Naive thymus-derived CD4-positive, alpha-beta T cell (primary cell): ENCODE results near the gene KCNMB2. TPM values are rescaled to one million over a fixed set of nuclear protein-coding genes. Genes with fewer than 3 reads are reported as not detected.

Experiments
- ATAC-seq: fragments of 150-1000 bp; cut with Tn5 transposase; 2 replicates; pipeline ENCODE4 v1.10.0; 2021; ENCODE audit warnings: mild to moderate bottlenecking, moderate library complexity
- CTCF ChIA-PET: fragments of 350-600 bp; sonication (Branson Sonifier 250); formaldehyde crosslinking; loops from one replicate; lab custom pipeline; 2021; ENCODE audit warnings: antibody characterized with exemption; lab: Charles Lee
- POLR2A ChIA-PET: fragments of 350-600 bp; sonication (Branson Sonifier 250); formaldehyde crosslinking; loops from one replicate; lab custom pipeline; 2021; ENCODE audit warnings: antibody characterized with exemption, inconsistent platforms; lab: Charles Lee
- DNase-seq, 9 donors: peaks; one replicate each; pipeline versions ENCODE4 v3.0.0 to v3.0.0-alpha.2; 2020 to 2022; ENCODE audit warnings: mixed read lengths in 1 of 9
- H3K27ac ChIP-seq: one replicate; pipeline ENCODE4 v1.7.0; 2013; ENCODE audit warnings: mild to moderate bottlenecking, low read depth, low read length, moderate library complexity
- H3K27me3 ChIP-seq, 2 donors: one replicate each; pipeline ENCODE4 v1.7.0; 2013; ENCODE audit warnings: low read length in 2 of 2, mild to moderate bottlenecking in 2 of 2, moderate library complexity in 2 of 2; ENCODE audit not compliant: control insufficient read depth in 2 of 2, insufficient read depth in 2 of 2
- H3K36me3 ChIP-seq, 3 experiments: 1 replicate in 2 of 3; 2 replicates in 1 of 3; pipeline ENCODE4 v1.7.0; 2013; ENCODE audit warnings: low read length in 3 of 3, mild to moderate bottlenecking in 3 of 3, moderate library complexity in 1 of 3; ENCODE audit not compliant: insufficient read depth in 3 of 3, control insufficient read depth in 2 of 3
- H3K4me1 ChIP-seq, 2 donors: one replicate each; pipeline ENCODE4 v1.7.0; 2013; ENCODE audit warnings: low read length in 2 of 2, mild to moderate bottlenecking in 2 of 2, moderate library complexity in 1 of 2; ENCODE audit not compliant: control insufficient read depth in 2 of 2, insufficient read depth in 2 of 2
- H3K4me3 ChIP-seq: 2 replicates; pipeline ENCODE4 v1.7.0; 2013; ENCODE audit warnings: mild to moderate bottlenecking, low read length
- H3K9me3 ChIP-seq, 3 experiments: 1 replicate in 2 of 3; 2 replicates in 1 of 3; pipeline ENCODE4 v1.7.0; 2013; ENCODE audit warnings: low read length in 3 of 3; ENCODE audit not compliant: control insufficient read depth in 2 of 3
- H3K27ac Mint-ChIP-seq, 9 donors: one replicate each; pipeline ENCODE4 v1.8.0; 2020 to 2022; ENCODE audit warnings: mixed read lengths in 9 of 9, mild to moderate bottlenecking in 8 of 9, moderate library complexity in 5 of 9, inconsistent platforms in 2 of 9
- H3K27me3 Mint-ChIP-seq, 5 donors: one replicate each; pipeline ENCODE4 v1.8.0; 2021 to 2022; ENCODE audit warnings: mixed read lengths in 5 of 5, mild to moderate bottlenecking in 1 of 5
- H3K36me3 Mint-ChIP-seq, 5 donors: one replicate each; pipeline ENCODE4 v1.8.0; 2020 to 2022; ENCODE audit warnings: mixed read lengths in 5 of 5, mild to moderate bottlenecking in 3 of 5, inconsistent platforms in 1 of 5
- H3K4me1 Mint-ChIP-seq, 7 donors: one replicate each; pipeline ENCODE4 v1.8.0; 2020 to 2022; ENCODE audit warnings: mixed read lengths in 7 of 7, mild to moderate bottlenecking in 3 of 7, inconsistent platforms in 1 of 7
- H3K4me3 Mint-ChIP-seq, 10 donors: one replicate each; pipeline ENCODE4 v1.8.0; 2020 to 2022; ENCODE audit warnings: mild to moderate bottlenecking in 10 of 10, mixed read lengths in 10 of 10, moderate library complexity in 6 of 10, inconsistent platforms in 2 of 10
- H3K9me3 Mint-ChIP-seq, 11 donors: one replicate each; pipeline ENCODE4 v1.8.0; 2020 to 2022; ENCODE audit warnings: mixed read lengths in 11 of 11, mild to moderate bottlenecking in 4 of 11, inconsistent platforms in 1 of 11, moderate library complexity in 1 of 11
- intact Hi-C, 2 donors: fragments of 100-400 bp; cut with micrococcal nuclease; formaldehyde crosslinking; loops; one replicate each; pipeline ENCODE4 v1.15.1; 2023
- polyA plus RNA-seq, 2 donors: library from polyadenylated mRNA; unstranded; fragments of 300-500 nt; fragmentation: Illumina TruSeq; gene quantifications; one replicate each; pipeline ENCODE4 v1.2.3, GENCODE V29; 2021
- total RNA-seq, 6 experiments: library from RNA in 5 of 6; stranded (reverse) in 5 of 6; gene quantifications; 1 replicate in 5 of 6; 2 replicates in 1 of 6; pipeline ENCODE4 v1.2.3 and lab custom pipeline; 2021 to 2026

The KCNMB2 gene
- total and polyA plus RNA-seq, 7 experiments from 2014 or later, result not detected

GRCh38 chr3:178750639-178751300, 214.5 kb downstream of the KCNMB2 start:
- H3K36me3 Mint-ChIP-seq, result peaks cover 0 to 7% (median 0%) of the 10 kb centered on the region in 5 donors
- Histone ChIP-seq H3K27me3 (no peaks in the 10 kb centered on the region), H3K4me1 (no peaks in the 10 kb centered on the region), H3K4me3 (no peak overlapping the region), H3K36me3 (no peaks in the 10 kb centered on the region), H3K9me3 (no peaks in the 10 kb centered on the region), H3K27ac (no peak overlapping the region)
- peaks cover 0 to 5% (median 0%) of the 10 kb centered on the region in 5 donors for H3K27me3 Mint-ChIP-seq
- H3K9me3 Mint-ChIP-seq, result peaks cover 0 to 9% (median 6%) of the 10 kb centered on the region in 11 donors
- H3K27ac Mint-ChIP-seq, result no peak overlapping the region
- intact Hi-C loops, result no loop called here
- ChIA-PET POLR2A (interaction anchor here (0.7 kb wide), 1 partner anchor 269 kb away, joined by 3 read pairs; no protein-coding TSS in a partner anchor), CTCF (no interaction called here)
- DNase-seq (no peak), ATAC-seq (no peak)
- H3K4me1 Mint-ChIP-seq, result no peaks in the 10 kb centered on the region
- no peak overlapping the region for H3K4me3 Mint-ChIP-seq

GRCh38 chr3:178752843-178753242, 216.6 kb downstream of the KCNMB2 start:
- no peak overlapping the region for H3K4me3 ChIP-seq
- H3K36me3 Mint-ChIP-seq, result no peaks in the 10 kb centered on the region
- no peaks in the 10 kb centered on the region for H3K9me3 ChIP-seq
- intact Hi-C loops, result no loop called here
- ChIA-PET POLR2A (no interaction called here), CTCF (no interaction called here)
- H3K36me3 ChIP-seq, result no peaks in the 10 kb centered on the region
- H3K4me1 Mint-ChIP-seq, result no peaks in the 10 kb centered on the region
- no peak overlapping the region for H3K27ac Mint-ChIP-seq
- H3K27ac ChIP-seq, result no peak overlapping the region
- H3K4me3 Mint-ChIP-seq, result no peak overlapping the region
- H3K4me1 ChIP-seq, result no peaks in the 10 kb centered on the region
- H3K27me3 Mint-ChIP-seq, result peaks cover 0 to 5% (median 0%) of the 10 kb centered on the region in 5 donors
- ATAC-seq, result no peak
- no peak for DNase-seq
- H3K9me3 Mint-ChIP-seq, result peaks cover 0 to 2% (median 0%) of the 10 kb centered on the region in 11 donors
- no peaks in the 10 kb centered on the region for H3K27me3 ChIP-seq

- no peaks in the 10 kb centered on the region for H3K36me3 ChIP-seq
- H3K27me3 ChIP-seq, result no peaks in the 10 kb centered on the region
- no peaks in the 10 kb centered on the region for H3K9me3 ChIP-seq
- H3K4me3 ChIP-seq, result no peak overlapping the region
- CTCF ChIA-PET, result no interaction called here
- POLR2A ChIA-PET, result no interaction called here
- H3K4me1 Mint-ChIP-seq, result no peaks in the 10 kb centered on the region
- H3K36me3 Mint-ChIP-seq, result no peaks in the 10 kb centered on the region
- no peak overlapping the region for H3K27ac ChIP-seq
- intact Hi-C loops, result no loop called here
- no peak overlapping the region for H3K4me3 Mint-ChIP-seq
- no peak for ATAC-seq
- H3K9me3 Mint-ChIP-seq, result peaks cover 0 to 2% (median 0%) of the 10 kb centered on the region in 11 donors
- no peak overlapping the region for H3K27ac Mint-ChIP-seq
- DNase-seq, result no peak
- no peaks in the 10 kb centered on the region for H3K4me1 ChIP-seq
- peaks cover 0 to 5% (median 0%) of the 10 kb centered on the region in 5 donors for H3K27me3 Mint-ChIP-seq
Observed at GRCh38 chr3:178754852-178755510, 218.7 kb downstream of the KCNMB2 start.

- H3K27me3 ChIP-seq, result no peaks in the 10 kb centered on the region
- CTCF ChIA-PET, result no interaction called here
- intact Hi-C loops, result no loop called here
- H3K4me1 ChIP-seq, result no peaks in the 10 kb centered on the region
- H3K4me3 Mint-ChIP-seq, result no peak overlapping the region
- no peaks in the 10 kb centered on the region for H3K4me1 Mint-ChIP-seq
- ATAC-seq (no peak), DNase-seq (no peak)
- H3K9me3 ChIP-seq, result no peaks in the 10 kb centered on the region
- peaks cover 0 to 16% (median 0%) of the 10 kb centered on the region in 5 donors for H3K27me3 Mint-ChIP-seq
- no peak overlapping the region for H3K4me3 ChIP-seq
- no peaks in the 10 kb centered on the region for H3K36me3 ChIP-seq
- no peaks in the 10 kb centered on the region for H3K36me3 Mint-ChIP-seq
- no peak overlapping the region for H3K27ac Mint-ChIP-seq
- H3K27ac ChIP-seq, result no peak overlapping the region
- POLR2A ChIA-PET, result no interaction called here
- peaks cover 0 to 5% (median 0%) of the 10 kb centered on the region in 11 donors for H3K9me3 Mint-ChIP-seq
Observed at GRCh38 chr3:178761024-178761423, 224.8 kb downstream of the KCNMB2 start.

GRCh38 chr3:178761461-178761860, 225.2 kb downstream of the KCNMB2 start:
- no peaks in the 10 kb centered on the region for H3K4me1 ChIP-seq
- intact Hi-C loops, result no loop called here
- H3K36me3 ChIP-seq, result no peaks in the 10 kb centered on the region
- H3K4me1 Mint-ChIP-seq, result no peaks in the 10 kb centered on the region
- POLR2A ChIA-PET, result no interaction called here
- H3K36me3 Mint-ChIP-seq, result no peaks in the 10 kb centered on the region
- no peaks in the 10 kb centered on the region for H3K9me3 ChIP-seq
- CTCF ChIA-PET, result no interaction called here
- no peak overlapping the region for H3K27ac Mint-ChIP-seq
- peaks cover 0 to 6% (median 0%) of the 10 kb centered on the region in 11 donors for H3K9me3 Mint-ChIP-seq
- H3K27me3 Mint-ChIP-seq, result peaks cover 0 to 16% (median 0%) of the 10 kb centered on the region in 5 donors
- DNase-seq (no peak), ATAC-seq (no peak)
- H3K27ac ChIP-seq, result no peak overlapping the region
- H3K4me3 Mint-ChIP-seq, result no peak overlapping the region
- no peaks in the 10 kb centered on the region for H3K27me3 ChIP-seq
- no peak overlapping the region for H3K4me3 ChIP-seq

- DNase-seq (no peak), ATAC-seq (no peak)
- ChIA-PET POLR2A (no interaction called here), CTCF (no interaction called here)
- Histone ChIP-seq H3K27ac (no peak overlapping the region), H3K4me3 (no peak overlapping the region), H3K9me3 (no peaks in the 10 kb centered on the region), H3K4me1 (no peaks in the 10 kb centered on the region), H3K27me3 (no peaks in the 10 kb centered on the region), H3K36me3 (no peaks in the 10 kb centered on the region)
- intact Hi-C loops, result no loop called here
- H3K27ac Mint-ChIP-seq, result no peak overlapping the region
- H3K4me1 Mint-ChIP-seq, result no peaks in the 10 kb centered on the region
- H3K27me3 Mint-ChIP-seq, result peaks cover 0 to 16% (median 0%) of the 10 kb centered on the region in 5 donors
- H3K9me3 Mint-ChIP-seq, result peaks cover 0 to 6% (median 0%) of the 10 kb centered on the region in 11 donors
- no peak overlapping the region for H3K4me3 Mint-ChIP-seq
- H3K36me3 Mint-ChIP-seq, result no peaks in the 10 kb centered on the region
Observed at GRCh38 chr3:178762385-178762784, 226.1 kb downstream of the KCNMB2 start.
